ENCODE results near the gene RPP30.

GRCh38 chr10:90856964-90857634, 14.7 kb upstream of the RPP30 start:
- TF ChIP-seq TAF1 (conservative IDR thresholded peaks at IDR 0.05) = no peak
- TF ChIP-seq CTCF (IDR thresholded peaks at IDR 0.05; ENCODE audit: low read depth, low read length, missing input control) = no peak
- TF ChIP-seq YY1 (IDR thresholded peaks at IDR 0.05) = no peak

Measured in liver (tissue), 3 donors.